ENCODE results near the gene SLC25A23.

DNA sequence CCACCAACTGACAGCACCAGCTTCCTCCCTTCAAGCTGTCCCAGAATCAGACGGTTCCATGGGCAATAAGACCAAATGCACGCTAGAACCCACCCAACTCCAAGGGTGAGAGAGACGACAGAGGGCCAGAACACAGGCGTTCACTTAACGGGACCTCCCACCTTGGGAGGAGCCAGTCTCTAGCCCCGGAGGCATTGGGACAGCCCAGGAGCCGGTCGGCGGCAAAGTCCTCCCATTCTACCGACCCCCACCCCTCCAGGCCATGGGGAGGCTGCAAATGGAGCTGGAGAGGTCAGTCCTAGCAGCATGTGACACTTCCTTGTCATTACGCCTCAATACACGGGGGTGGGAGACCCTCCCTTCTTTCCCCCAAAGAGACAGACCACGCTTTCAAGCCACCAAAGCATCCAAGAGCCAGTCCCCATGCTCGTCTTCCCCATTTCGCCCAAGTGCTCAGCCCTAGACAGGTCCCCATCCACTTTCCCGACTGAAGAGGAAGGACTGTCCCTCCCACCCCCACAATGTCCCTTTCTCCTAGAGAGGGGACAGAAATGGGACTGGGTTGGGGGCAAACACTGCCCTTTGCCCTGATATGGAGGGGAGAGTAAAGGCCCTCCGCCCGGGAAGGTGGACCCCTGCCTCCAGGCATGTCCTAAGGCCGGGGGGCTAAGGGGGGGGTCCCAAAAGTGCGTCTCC is 35.9 kb downstream of the SLC25A23 start:
- TF ChIP-seq, protein P1, sequence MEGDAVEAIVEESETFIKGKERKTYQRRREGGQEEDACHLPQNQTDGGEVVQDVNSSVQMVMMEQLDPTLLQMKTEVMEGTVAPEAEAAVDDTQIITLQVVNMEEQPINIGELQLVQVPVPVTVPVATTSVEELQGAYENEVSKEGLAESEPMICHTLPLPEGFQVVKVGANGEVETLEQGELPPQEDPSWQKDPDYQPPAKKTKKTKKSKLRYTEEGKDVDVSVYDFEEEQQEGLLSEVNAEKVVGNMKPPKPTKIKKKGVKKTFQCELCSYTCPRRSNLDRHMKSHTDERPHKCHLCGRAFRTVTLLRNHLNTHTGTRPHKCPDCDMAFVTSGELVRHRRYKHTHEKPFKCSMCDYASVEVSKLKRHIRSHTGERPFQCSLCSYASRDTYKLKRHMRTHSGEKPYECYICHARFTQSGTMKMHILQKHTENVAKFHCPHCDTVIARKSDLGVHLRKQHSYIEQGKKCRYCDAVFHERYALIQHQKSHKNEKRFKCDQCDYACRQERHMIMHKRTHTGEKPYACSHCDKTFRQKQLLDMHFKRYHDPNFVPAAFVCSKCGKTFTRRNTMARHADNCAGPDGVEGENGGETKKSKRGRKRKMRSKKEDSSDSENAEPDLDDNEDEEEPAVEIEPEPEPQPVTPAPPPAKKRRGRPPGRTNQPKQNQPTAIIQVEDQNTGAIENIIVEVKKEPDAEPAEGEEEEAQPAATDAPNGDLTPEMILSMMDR (IDR thresholded peaks at IDR 0.05) = no peak
- TF ChIP-seq NRF1 (IDR thresholded peaks at IDR 0.05; ENCODE audit: low read depth, low read length) (no peak), RXRA (IDR thresholded peaks at IDR 0.05; ENCODE audit: borderline replicate concordance, low read depth) (no peak), EZH2phosphoT487 (IDR thresholded peaks at IDR 0.05; ENCODE audit: borderline replicate concordance, low read depth) (no peak), ELF1 (IDR thresholded peaks at IDR 0.05) (no peak), EP300 (IDR thresholded peaks at IDR 0.05; ENCODE audit: borderline replicate concordance in 1 of 2, low read depth in 1 of 2, low read length in 1 of 2) (no peak), JUND (IDR thresholded peaks at IDR 0.05) (no peak)
